Ishikawa (cell line): Measurements from ENCODE around the gene OR8D1.

Experiments
- CEBPB ChIP-seq: IDR thresholded peaks from 2 replicates; pipeline ENCODE4 v1.6.1; 2012
- CREB1 ChIP-seq: IDR thresholded peaks from 2 replicates; pipeline ENCODE4 v1.6.1; 2012; ENCODE audit warnings: low read depth
- EP300 ChIP-seq: IDR thresholded peaks from 2 replicates; pipeline ENCODE4 v1.6.1; 2012; ENCODE audit warnings: borderline replicate concordance
- REST ChIP-seq: IDR thresholded peaks from 2 replicates; pipeline ENCODE4 v1.6.1; 2012; ENCODE audit warnings: low read depth, mild to moderate bottlenecking

GRCh38 chr11:124327775-124328174, 14.0 kb upstream of the OR8D1 start:
- no peak for TF ChIP-seq CEBPB
- TF ChIP-seq CREB1 = no peak
- TF ChIP-seq REST = no peak
- no peak for TF ChIP-seq EP300
